ENCODE results near the gene ETV6.

DNA sequence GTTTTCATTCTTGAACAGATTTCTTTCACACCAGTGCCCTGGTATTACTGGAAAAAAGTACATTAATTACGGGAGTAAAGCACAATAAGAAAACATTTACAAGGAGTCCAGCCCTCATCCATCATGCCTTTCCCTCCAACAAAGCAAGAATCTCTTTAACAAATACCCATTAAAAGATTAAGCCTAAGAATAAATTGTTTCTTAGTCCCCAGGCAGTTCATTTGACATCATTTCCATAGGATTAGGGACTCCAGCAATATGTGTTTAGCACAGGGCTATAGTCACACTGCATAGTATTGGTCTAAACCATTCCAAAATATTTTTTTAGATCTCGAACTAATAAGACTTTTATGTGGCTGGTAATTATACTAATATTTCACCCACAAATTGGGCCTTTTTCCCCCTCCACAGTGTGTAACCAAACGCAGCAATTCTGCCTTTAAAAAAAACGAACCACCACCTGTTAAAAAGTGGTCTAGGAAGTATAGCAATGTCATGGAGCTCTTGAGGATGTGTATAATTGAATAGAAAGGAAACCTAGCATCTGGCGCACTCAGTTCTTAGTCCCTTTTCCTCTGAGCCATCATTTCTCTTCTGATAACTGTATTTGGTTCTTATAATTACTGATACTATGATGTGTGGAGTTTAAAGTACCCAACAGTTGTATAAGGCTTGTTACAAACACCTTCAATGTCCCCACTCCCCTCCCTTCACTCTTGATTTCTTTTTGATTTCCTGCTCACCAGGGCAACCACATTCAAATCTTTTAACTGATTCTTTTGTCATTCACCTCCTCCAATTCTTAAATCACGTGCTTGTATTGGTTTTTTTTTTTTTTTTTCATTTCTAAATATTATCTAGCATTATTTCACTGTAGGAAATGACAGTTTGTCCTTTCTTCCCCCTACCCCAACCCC is 138.7 kb downstream of the ETV6 start:
- no peak for TF ChIP-seq POLR2A (IDR thresholded peaks at IDR 0.05; ENCODE audit: low read length)
- TF ChIP-seq GATA1 (IDR thresholded peaks at IDR 0.05; ENCODE audit: low read depth, low read length): no peak

Data from erythroblast (primary cell).